Right cardiac atrium (tissue), 5 donors: ENCODE measurements around the gene ADAM19. TPM values are rescaled to one million over a fixed set of nuclear protein-coding genes. Genes with fewer than 3 reads are reported as not detected.

Source experiments
- ATAC-seq, 2 donors: fragments of 200-7000 bp; cut with Tn5 transposase; one replicate each; pipeline versions ENCODE4 v1.8.0 to v1.9.1; 2020; ENCODE audit warnings: moderate library complexity in 2 of 2, mild to moderate bottlenecking in 1 of 2
- DNase-seq, 3 donors: peaks; one replicate each; pipeline ENCODE4 v3.0.0-alpha.2; 2020
- H3K27ac ChIP-seq: one replicate; pipeline ENCODE4 v1.5.1; 2013; ENCODE audit warnings: mild to moderate bottlenecking, low read length, control low read depth, moderate library complexity
- H3K27me3 ChIP-seq: one replicate; pipeline ENCODE4 v1.6.1; 2013; ENCODE audit not compliant: control insufficient read depth, insufficient read depth
- H3K4me1 ChIP-seq: one replicate; pipeline ENCODE4 v1.6.1; 2013; ENCODE audit warnings: low read length; ENCODE audit not compliant: control insufficient read depth, insufficient read depth
- H3K4me3 ChIP-seq: one replicate; pipeline ENCODE4 v1.5.1; 2013; ENCODE audit warnings: low read length, control low read depth
- H3K9me3 ChIP-seq: one replicate; pipeline ENCODE4 v1.6.1; 2013; ENCODE audit warnings: low read length; ENCODE audit not compliant: control insufficient read depth
- WGBS: extraction: QIAGEN DNeasy Blood & Tissue Kit; methylation state at CpG from one replicate; pipeline ENCODE4 v1.1.7; 2013; 5-methylcytosine and 5-hydroxymethylcytosine counted together
- intact Hi-C, 4 donors: fragments of 100-400 bp; cut with DNase I; formaldehyde crosslinking; loops; one replicate each; pipeline versions ENCODE4 v1.11.0 to v1.14.0; 2022 to 2023
- polyA plus RNA-seq: library from polyadenylated mRNA; stranded (reverse); fragments of 200-250 nt; gene quantifications from one replicate; pipeline ENCODE4 v1.2.3, GENCODE V29; 2013
- total RNA-seq, 4 donors: library from RNA; stranded (reverse); fragmentation: NEBNext Ultra II Directional; extraction: Animal tissue kit (Norgen Biotek cat#: 25700); gene quantifications; one replicate each; pipeline ENCODE4 v1.2.1, GENCODE V29; 2021
- donor health status: healthy with polysubstance abuse.
- donor health status: DM: no; HTN: yes; CAD: no.
- donor health status: DM: no; HTN: no; CAD: no.
- donor health status: DM: no; HTN: yes; CAD: no; lungs with severe emphysema.
- donor health status: DM: yes; HTN: yes; CAD: no.

Gene ADAM19
- total and polyA plus RNA-seq, 5 donors: 10.5 to 60.2 (median 24.0) TPM

- ATAC-seq: no peak
- Histone ChIP-seq H3K27ac (no peak overlapping the region), H3K9me3 (no peaks in the 10 kb centered on the region), H3K4me3 (no peak overlapping the region), H3K4me1 (peaks cover 14% of the 10 kb centered on the region), H3K27me3 (no peaks in the 10 kb centered on the region)
- intact Hi-C loops: no loop called here
- no peak for DNase-seq
- WGBS: 81% methylated on average over 4 of the region's 4 CpGs
Observed at GRCh38 chr5:157481265-157481664, 94.3 kb downstream of the ADAM19 start.

GRCh38 chr5:157479612-157480510, 95.7 kb downstream of the ADAM19 start:
- WGBS: 73% methylated on average over 15 of the region's 15 CpGs
- ATAC-seq (peak in 1 of 2 donors; percentile 38), DNase-seq (peak in 1 of 3 donors; percentile 53)
- H3K4me1 ChIP-seq: peaks cover 8% of the 10 kb centered on the region
- H3K27ac ChIP-seq: no peak overlapping the region
- no peak overlapping the region for H3K4me3 ChIP-seq
- intact Hi-C loops: loop anchor here (10.0 kb wide), 3 partner anchors 115 to 155 kb away; no protein-coding TSS in a partner anchor
- no peaks in the 10 kb centered on the region for H3K27me3 ChIP-seq
- no peaks in the 10 kb centered on the region for H3K9me3 ChIP-seq

- WGBS: 90% methylated on average over 4 of the region's 4 CpGs
- intact Hi-C loops: loop anchor here (10.0 kb wide), 3 partner anchors 114 to 154 kb away; no protein-coding TSS in a partner anchor
- Histone ChIP-seq H3K27me3 (no peaks in the 10 kb centered on the region), H3K9me3 (no peaks in the 10 kb centered on the region), H3K4me3 (no peak overlapping the region), H3K4me1 (peaks cover 1% of the 10 kb centered on the region), H3K27ac (no peak overlapping the region)
- no peak for DNase-seq
- peak in 1 of 2 donors; percentile 21 for ATAC-seq
Observed at GRCh38 chr5:157479166-157479565, 96.4 kb downstream of the ADAM19 start.

- H3K4me1 ChIP-seq: peaks cover 4% of the 10 kb centered on the region
- no peaks in the 10 kb centered on the region for H3K9me3 ChIP-seq
- no peaks in the 10 kb centered on the region for H3K27me3 ChIP-seq
- 90% methylated on average over 2 of the region's 2 CpGs for WGBS
- no peak overlapping the region for H3K27ac ChIP-seq
- no peak for ATAC-seq
- H3K4me3 ChIP-seq: no peak overlapping the region
- DNase-seq: no peak
- intact Hi-C loops: loop anchor here (10.0 kb wide), 3 partner anchors 114 to 154 kb away; no protein-coding TSS in a partner anchor
Observed at GRCh38 chr5:157478726-157479125, 96.8 kb downstream of the ADAM19 start.

GRCh38 chr5:157477814-157478494, 97.6 kb downstream of the ADAM19 start:
- ATAC-seq: no peak
- peaks cover 7% of the 10 kb centered on the region for H3K4me1 ChIP-seq
- no peak overlapping the region for H3K4me3 ChIP-seq
- H3K27ac ChIP-seq: no peak overlapping the region
- no peak for DNase-seq
- 44% methylated on average over 5 of the region's 5 CpGs for WGBS
- intact Hi-C loops: loop anchor here (10.0 kb wide), 3 partner anchors 113 to 153 kb away; no protein-coding TSS in a partner anchor
- no peaks in the 10 kb centered on the region for H3K27me3 ChIP-seq
- no peaks in the 10 kb centered on the region for H3K9me3 ChIP-seq

- intact Hi-C loops: loop anchor here (10.0 kb wide), 3 partner anchors 112 to 152 kb away; no protein-coding TSS in a partner anchor
Observed at GRCh38 chr5:157476702-157477408, 98.7 kb downstream of the ADAM19 start.

GRCh38 chr5:157475432-157475831, 100.1 kb downstream of the ADAM19 start:
- H3K27me3 ChIP-seq: no peaks in the 10 kb centered on the region
- no peak overlapping the region for H3K27ac ChIP-seq
- WGBS: 90% methylated on average over 3 of the region's 3 CpGs
- ATAC-seq (no peak), DNase-seq (no peak)
- H3K9me3 ChIP-seq: no peaks in the 10 kb centered on the region
- intact Hi-C loops: loop anchor here (10.0 kb wide), 3 partner anchors 111 to 151 kb away; no protein-coding TSS in a partner anchor
- no peak overlapping the region for H3K4me3 ChIP-seq
- H3K4me1 ChIP-seq: peaks cover 7% of the 10 kb centered on the region

More at GRCh38 chr5:157476702-157477408, 98.7 kb downstream of the ADAM19 start:
- peak; percentile 25 to 60 for ATAC-seq
- Histone ChIP-seq H3K27ac (no peak overlapping the region), H3K4me1 (peaks cover 7% of the 10 kb centered on the region), H3K9me3 (no peaks in the 10 kb centered on the region), H3K27me3 (no peaks in the 10 kb centered on the region), H3K4me3 (no peak overlapping the region)
- 61% methylated on average over 7 of the region's 7 CpGs for WGBS
- no peak for DNase-seq

GRCh38 chr5:157473383-157474320, 101.9 kb downstream of the ADAM19 start:
- Histone ChIP-seq H3K9me3 (no peaks in the 10 kb centered on the region), H3K27me3 (no peaks in the 10 kb centered on the region), H3K27ac (no peak overlapping the region), H3K4me1 (peaks cover 7% of the 10 kb centered on the region), H3K4me3 (no peak overlapping the region)
- 38% methylated on average over 7 of the region's 7 CpGs for WGBS
- intact Hi-C loops: loop anchor here (10.0 kb wide), 3 partner anchors 109 to 149 kb away; no protein-coding TSS in a partner anchor
- DNase-seq: no peak
- ATAC-seq: peak; percentile 53 to 56

GRCh38 chr5:157471709-157472108, 103.9 kb downstream of the ADAM19 start:
- intact Hi-C loops: loop anchor here (10.0 kb wide), 3 partner anchors 107 to 147 kb away; no protein-coding TSS in a partner anchor
- WGBS: 100% methylated on average over 1 of the region's 1 CpG
- H3K4me1 ChIP-seq: peaks cover 7% of the 10 kb centered on the region
- no peaks in the 10 kb centered on the region for H3K27me3 ChIP-seq
- ATAC-seq: no peak
- no peak overlapping the region for H3K27ac ChIP-seq
- no peak for DNase-seq
- H3K9me3 ChIP-seq: no peaks in the 10 kb centered on the region
- H3K4me3 ChIP-seq: no peak overlapping the region
